HCT116 (cell line): Measurements from ENCODE around the gene ZNF462. TPM values are rescaled to one million over a fixed set of nuclear protein-coding genes. Genes with fewer than 3 reads are reported as not detected.

Source experiments
- ATAC-seq: fragments of 200-7000 bp; cut with Tn5 transposase; 2 replicates; pipeline ENCODE4 v1.9.1; 2020; ENCODE audit warnings: mild to moderate bottlenecking, moderate library complexity
- BruUV-seq: library from RNA; stranded (reverse); fragments of 400-500 nt; replicated peaks from 2 replicates; lab custom pipeline; 2021; lab: Mats Ljungman, UMichigan
- CTCF ChIA-PET: fragments of 300-600 bp; sonication (Branson Sonifier 250); formaldehyde crosslinking; loops from one replicate; lab custom pipeline; 2021; ENCODE audit warnings: antibody characterized with exemption; lab: Charles Lee
- POLR2A ChIA-PET: fragments of 300-600, 350-600 bp; sonication (Branson Sonifier 250); formaldehyde crosslinking; loops from one replicate; lab custom pipeline; 2021; ENCODE audit warnings: antibody characterized with exemption; lab: Charles Lee
- RAD21 ChIA-PET, 2 experiments: fragments of 300-600 bp; sonication (Branson Sonifier 250); formaldehyde crosslinking; loops; one replicate each; lab custom pipeline; 2023; ENCODE audit warnings: low total read pairs in 2 of 2; ENCODE audit not compliant: uncharacterized antibody in 2 of 2, unreplicated experiment in 2 of 2, low non-redundant PET in 1 of 2; lab: Charles Lee
- DNase-seq: peaks from one replicate; pipeline ENCODE4 v3.0.0-alpha.2; 2010; ENCODE audit warnings: low read depth, low spot score
- H2AFZ ChIP-seq: fragments of 200-600 bp; shearing (Covaris generic), sonication (generic); 2 replicates; pipeline ENCODE4 v1.6.1; 2017; ENCODE audit warnings: low read depth, mixed run types, mixed read lengths, antibody characterized with exemption, low read length; ENCODE audit not compliant: poor library complexity, severe bottlenecking
- H3K27ac ChIP-seq: 2 replicates; pipeline ENCODE4 v1.5.1; 2012; ENCODE audit warnings: low read depth, low read length
- H3K27me3 ChIP-seq: fragments of 200-600 bp; sonication (generic); 2 replicates; pipeline ENCODE4 v1.6.1; 2016; ENCODE audit warnings: mixed run types, low read length, mixed read lengths; ENCODE audit not compliant: insufficient read depth
- H3K36me3 ChIP-seq, 2 experiments: fragments of 200-500 bp in 1 of 2; fragments of 200-600 bp in 1 of 2; sonication (Bioruptor generic) in 1 of 2; sonication (generic) in 1 of 2; 2 replicates each; pipeline versions ENCODE4 v1.5.1 to v1.6.1; 2014 to 2016; ENCODE audit warnings: low read length in 2 of 2, inconsistent platforms in 1 of 2, mixed read lengths in 1 of 2, mixed run types in 1 of 2; ENCODE audit not compliant: insufficient read depth in 2 of 2, control insufficient read depth in 1 of 2
- H3K4me1 ChIP-seq, 2 experiments: fragments of 200-600 bp in 1 of 2; sonication (generic) in 1 of 2; 2 replicates each; pipeline versions ENCODE4 v1.5.1 to v1.6.1; 2012 to 2017; ENCODE audit warnings: low read length in 2 of 2, inconsistent platforms in 1 of 2, mild to moderate bottlenecking in 1 of 2, mixed read lengths in 1 of 2, mixed run types in 1 of 2, moderate library complexity in 1 of 2; ENCODE audit not compliant: insufficient read depth in 2 of 2, control insufficient read depth in 1 of 2
- H3K4me2 ChIP-seq: fragments of 200-600 bp; sonication (generic); 2 replicates; pipeline ENCODE4 v1.6.1; 2017; ENCODE audit warnings: mixed run types, low read length, mixed read lengths
- H3K4me3 ChIP-seq, 2 experiments: fragments of 200-600 bp in 1 of 2; sonication (generic) in 1 of 2; replicated peaks in 1 of 2; 2 replicates each; pipeline ENCODE4 v1.5.1; 2011 to 2016; ENCODE audit warnings: low read length in 2 of 2, control low read depth in 1 of 2, low read depth in 1 of 2, mild to moderate bottlenecking in 1 of 2, mixed read lengths in 1 of 2, mixed run types in 1 of 2
- H3K79me2 ChIP-seq: fragments of 200-600 bp; sonication (generic); 2 replicates; pipeline ENCODE4 v1.6.1; 2017; ENCODE audit warnings: mild to moderate bottlenecking, mixed run types, low read length, moderate library complexity, mixed read lengths; ENCODE audit not compliant: insufficient read depth
- H3K9ac ChIP-seq: fragments of 200-600 bp; sonication (generic); 2 replicates; pipeline ENCODE4 v1.6.1; 2016; ENCODE audit warnings: low read length, mixed read lengths
- H3K9me2 ChIP-seq: fragments of 200-600 bp; sonication (generic), shearing (Covaris generic); 2 replicates; pipeline ENCODE4 v1.6.1; 2017; ENCODE audit warnings: mixed run types, mild to moderate bottlenecking, moderate library complexity; ENCODE audit not compliant: insufficient read depth
- H3K9me3 ChIP-seq, 2 experiments: fragments of 200-500 bp in 1 of 2; fragments of 200-600 bp in 1 of 2; sonication (Bioruptor generic) in 1 of 2; sonication (generic) in 1 of 2; 2 replicates each; pipeline ENCODE4 v1.6.1; 2014 to 2017; ENCODE audit warnings: low read length in 2 of 2, mixed read lengths in 2 of 2, inconsistent platforms in 1 of 2, low read depth in 1 of 2, mild to moderate bottlenecking in 1 of 2, mixed run types in 1 of 2, moderate library complexity in 1 of 2; ENCODE audit not compliant: control insufficient read depth in 1 of 2, insufficient read depth in 1 of 2
- H4K20me1 ChIP-seq: fragments of 200-600 bp; sonication (generic), shearing (Covaris generic); 2 replicates; pipeline ENCODE4 v1.6.1; 2017; ENCODE audit warnings: mixed run types, mild to moderate bottlenecking, moderate library complexity; ENCODE audit not compliant: insufficient read depth
- CEBPB ChIP-seq: IDR thresholded peaks from 2 replicates; pipeline ENCODE4 v1.6.1; 2012; ENCODE audit warnings: low read depth
- EGR1 ChIP-seq: IDR thresholded peaks from 2 replicates; pipeline ENCODE4 v1.6.1; 2012; ENCODE audit warnings: low read depth
- EZH2phosphoT487 ChIP-seq: fragments of 200-600 bp; IDR thresholded peaks from 2 replicates; pipeline ENCODE4 v1.6.1; 2018; ENCODE audit warnings: antibody characterized with exemption, borderline replicate concordance
- FOSL1 ChIP-seq: IDR thresholded peaks from 2 replicates; pipeline ENCODE4 v1.6.1; 2012; ENCODE audit warnings: low read depth
- RAD21 ChIP-seq: IDR thresholded peaks from 2 replicates; pipeline ENCODE4 v1.6.1; 2012; ENCODE audit warnings: low read depth, mild to moderate bottlenecking
- SP1 ChIP-seq: IDR thresholded peaks from 2 replicates; pipeline ENCODE4 v1.6.1; 2012; ENCODE audit warnings: low read depth
- YY1 ChIP-seq: IDR thresholded peaks from 2 replicates; pipeline ENCODE4 v1.6.1; 2011; ENCODE audit warnings: low read length, low read depth, moderate library complexity, mild to moderate bottlenecking; ENCODE audit not compliant: insufficient replicate concordance; ENCODE audit errors: extremely low read depth
- ZBTB33 ChIP-seq: IDR thresholded peaks from 2 replicates; pipeline ENCODE4 v1.6.1; 2011; ENCODE audit warnings: mild to moderate bottlenecking, low read length, moderate library complexity; ENCODE audit not compliant: insufficient replicate concordance; ENCODE audit errors: extremely low read depth
- ZFX ChIP-seq: fragments of 450-650 bp; IDR thresholded peaks from 2 replicates; pipeline ENCODE4 v1.6.1; 2017
- intact Hi-C: fragments of 100-400 bp; cut with micrococcal nuclease; formaldehyde crosslinking; loops from 2 replicates; pipeline ENCODE4 v1.10.0; 2022
- total RNA-seq: library from RNA; stranded (reverse); gene quantifications from one replicate; pipeline ENCODE4 v1.2.1, GENCODE V29; 2021; ENCODE audit not compliant: unreplicated experiment
- TF ChIP-seq, protein P1 (sequence below), 3 experiments: fragments of 200-600 bp in 1 of 3; sonication (generic) in 1 of 3; IDR thresholded peaks in 2 of 3; conservative IDR thresholded peaks in 1 of 3; 2 replicates each; pipeline ENCODE4 v1.5.1; 2012 to 2017; ENCODE audit warnings: low read depth in 2 of 3, low read length in 2 of 3, antibody characterized with exemption in 1 of 3, borderline replicate concordance in 1 of 3, control low read depth in 1 of 3, mild to moderate bottlenecking in 1 of 3, mixed read lengths in 1 of 3, mixed run types in 1 of 3, moderate library complexity in 1 of 3; ENCODE audit not compliant: insufficient read depth in 1 of 3

ZNF462 gene
- total RNA-seq, 1 experiment from 2014 or later: 18.1 TPM

DNA sequence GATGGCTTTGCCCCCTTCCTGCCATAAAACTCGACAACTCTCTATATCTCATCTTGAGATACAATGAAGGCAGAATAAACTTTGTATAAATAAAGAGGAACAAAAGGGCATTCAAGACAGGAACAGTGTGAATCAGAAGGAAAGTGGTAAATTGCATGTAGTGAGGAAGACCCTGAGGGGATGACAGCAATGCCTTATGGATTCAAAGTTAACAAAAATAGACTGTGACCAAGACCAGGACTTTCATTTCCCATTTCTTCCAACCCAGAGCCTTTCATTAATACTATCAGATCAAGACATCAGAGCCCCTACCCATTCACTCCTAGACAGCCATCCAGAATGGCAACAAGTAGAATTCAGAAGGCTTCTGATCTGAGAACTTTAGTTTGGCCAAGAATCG is 46.4 kb upstream of the ZNF462 start (continued):
- TF ChIP-seq EZH2phosphoT487 (no peak), SP1 (no peak), RAD21 (no peak)

GRCh38 chr9:106818034-106818433 is 44.9 kb upstream of the ZNF462 start:
- H3K79me2 ChIP-seq: no peaks in the 10 kb centered on the region
- POLR2A ChIA-PET: no interaction called here
- DNase-seq (no peak), ATAC-seq (no peak)
- H3K36me3 ChIP-seq: no peaks in the 10 kb centered on the region
- no peak overlapping the region for H3K27ac ChIP-seq
- no peaks in the 10 kb centered on the region for H3K4me1 ChIP-seq
- no peaks in the 10 kb centered on the region for H3K27me3 ChIP-seq
- RAD21 ChIA-PET: no interaction called here
- BruUV-seq: no TSS peak
- H3K9me3 ChIP-seq: no peaks in the 10 kb centered on the region
- no peaks in the 10 kb centered on the region for H3K9me2 ChIP-seq
- no peak overlapping the region for H3K9ac ChIP-seq
- intact Hi-C loops: no loop called here
- no peak overlapping the region for H2AFZ ChIP-seq
- no peak for TF ChIP-seq FOSL1
- no peak overlapping the region for H3K4me2 ChIP-seq
- H3K4me3 ChIP-seq: no peak overlapping the region
- no peaks in the 10 kb centered on the region for H4K20me1 ChIP-seq
- CTCF ChIA-PET: no interaction called here

GRCh38 chr9:106820866-106821265 is 42.1 kb upstream of the ZNF462 start:
- H3K4me1 ChIP-seq: no peaks in the 10 kb centered on the region
- no peaks in the 10 kb centered on the region for H3K9me2 ChIP-seq
- no peak overlapping the region for H3K4me2 ChIP-seq
- H3K79me2 ChIP-seq: no peaks in the 10 kb centered on the region
- BruUV-seq: no TSS peak
- intact Hi-C loops: no loop called here
- H3K27ac ChIP-seq: no peak overlapping the region
- ATAC-seq: no peak
- no peak for DNase-seq
- no peak overlapping the region for H3K4me3 ChIP-seq
- no peaks in the 10 kb centered on the region for H4K20me1 ChIP-seq
- H2AFZ ChIP-seq: no peak overlapping the region
- RAD21 ChIA-PET: no interaction called here
- POLR2A ChIA-PET: no interaction called here
- no peaks in the 10 kb centered on the region for H3K27me3 ChIP-seq
- no peaks in the 10 kb centered on the region for H3K9me3 ChIP-seq
- no peak overlapping the region for H3K9ac ChIP-seq
- no peak for TF ChIP-seq ZFX
- no peak for TF ChIP-seq CEBPB
- TF ChIP-seq ZBTB33: no peak
- no peak for TF ChIP-seq SP1
- no peak for TF ChIP-seq YY1
- TF ChIP-seq EGR1: no peak
- TF ChIP-seq, protein P1, sequence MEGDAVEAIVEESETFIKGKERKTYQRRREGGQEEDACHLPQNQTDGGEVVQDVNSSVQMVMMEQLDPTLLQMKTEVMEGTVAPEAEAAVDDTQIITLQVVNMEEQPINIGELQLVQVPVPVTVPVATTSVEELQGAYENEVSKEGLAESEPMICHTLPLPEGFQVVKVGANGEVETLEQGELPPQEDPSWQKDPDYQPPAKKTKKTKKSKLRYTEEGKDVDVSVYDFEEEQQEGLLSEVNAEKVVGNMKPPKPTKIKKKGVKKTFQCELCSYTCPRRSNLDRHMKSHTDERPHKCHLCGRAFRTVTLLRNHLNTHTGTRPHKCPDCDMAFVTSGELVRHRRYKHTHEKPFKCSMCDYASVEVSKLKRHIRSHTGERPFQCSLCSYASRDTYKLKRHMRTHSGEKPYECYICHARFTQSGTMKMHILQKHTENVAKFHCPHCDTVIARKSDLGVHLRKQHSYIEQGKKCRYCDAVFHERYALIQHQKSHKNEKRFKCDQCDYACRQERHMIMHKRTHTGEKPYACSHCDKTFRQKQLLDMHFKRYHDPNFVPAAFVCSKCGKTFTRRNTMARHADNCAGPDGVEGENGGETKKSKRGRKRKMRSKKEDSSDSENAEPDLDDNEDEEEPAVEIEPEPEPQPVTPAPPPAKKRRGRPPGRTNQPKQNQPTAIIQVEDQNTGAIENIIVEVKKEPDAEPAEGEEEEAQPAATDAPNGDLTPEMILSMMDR (IDR thresholded peaks at IDR 0.05 in 2 of 3, conservative IDR thresholded peaks at IDR 0.05 in 1 of 3; ENCODE audit: borderline replicate concordance in 1 of 3, insufficient read depth in 1 of 3, low read depth in 2 of 3, low read length in 2 of 3): no peak
- H3K36me3 ChIP-seq: no peaks in the 10 kb centered on the region
- CTCF ChIA-PET: no interaction called here
